Mesothelial cell of epicardium (in vitro differentiated cells): ENCODE results near the gene SKAP1. TPM values are rescaled to one million over a fixed set of nuclear protein-coding genes. Genes with fewer than 3 reads are reported as not detected.

Source experiments
- DNase-seq, 2 experiments: peaks; one replicate each; pipeline ENCODE4 v3.0.0; 2021; ENCODE audit warnings: low spot score in 2 of 2; ENCODE audit not compliant: unreplicated experiment in 2 of 2
- H3K27ac Mint-ChIP-seq: 2 replicates; pipeline ENCODE4 v1.8.0; 2021; ENCODE audit warnings: mixed read lengths
- H3K27me3 Mint-ChIP-seq: 2 replicates; pipeline ENCODE4 v1.8.0; 2021; ENCODE audit warnings: low read depth, mixed read lengths
- H3K36me3 Mint-ChIP-seq: 2 replicates; pipeline ENCODE4 v1.8.0; 2021; ENCODE audit warnings: mixed read lengths
- H3K4me1 Mint-ChIP-seq: 2 replicates; pipeline ENCODE4 v1.8.0; 2021; ENCODE audit warnings: mixed read lengths
- H3K4me3 Mint-ChIP-seq: 2 replicates; pipeline ENCODE4 v1.8.0; 2021; ENCODE audit warnings: mild to moderate bottlenecking, moderate library complexity, mixed read lengths
- H3K9me3 Mint-ChIP-seq: 2 replicates; pipeline ENCODE4 v1.8.0; 2021; ENCODE audit warnings: mixed read lengths
- CTCF ChIP-seq: fragments of 200-600 bp; sonication (generic); IDR thresholded peaks from one replicate; pipeline ENCODE4 v1.5.0; 2021; ENCODE audit warnings: antibody characterized with exemption; ENCODE audit not compliant: unreplicated experiment
- total RNA-seq: library from RNA; stranded (reverse); gene quantifications from 3 replicates; pipeline ENCODE4 v1.2.1, GENCODE V29; 2021

Gene SKAP1
- 3.4 to 4.3 TPM (median 3.4 TPM) in 3 replicates for total RNA-seq

- H3K27me3 Mint-ChIP-seq = peaks cover 31% of the 10 kb centered on the region
- no peak for DNase-seq
- H3K36me3 Mint-ChIP-seq = no peaks in the 10 kb centered on the region
- H3K27ac Mint-ChIP-seq = no peak within 1 kb of the TSS
- H3K4me3 Mint-ChIP-seq = peak within 1 kb of the TSS; percentile 58
- TF ChIP-seq CTCF = no peak
- H3K9me3 Mint-ChIP-seq = no peaks in the 10 kb centered on the region
- peaks cover 60% of the 10 kb centered on the region for H3K4me1 Mint-ChIP-seq
Observed at GRCh38 chr17:48429638-48430586, at the start of gene SKAP1. SKAP1 (minus strand) TSS chr17:48430214.

DNA sequence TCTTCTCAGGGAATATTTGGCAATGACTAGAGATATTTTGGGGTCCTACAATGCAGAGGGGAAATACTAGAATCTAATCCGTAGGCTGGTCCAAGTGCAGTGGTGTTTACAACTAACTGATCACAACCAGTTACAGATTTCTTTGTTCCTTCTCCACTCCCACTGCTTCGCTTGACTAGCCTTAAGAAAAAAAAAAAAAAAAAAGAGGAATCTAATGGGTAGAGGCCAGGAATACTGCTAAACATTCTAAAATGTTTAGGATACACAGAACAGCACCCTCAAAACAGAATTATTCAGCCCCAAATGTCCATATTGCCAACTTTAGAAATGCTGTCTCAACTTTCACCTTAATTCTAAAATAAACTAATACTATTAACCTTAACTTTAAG lies 49.0 kb upstream of the SKAP1 start:
- H3K4me3 Mint-ChIP-seq = no peak overlapping the region
- no peaks in the 10 kb centered on the region for H3K36me3 Mint-ChIP-seq
- no peaks in the 10 kb centered on the region for H3K9me3 Mint-ChIP-seq
- no peaks in the 10 kb centered on the region for H3K27me3 Mint-ChIP-seq
- H3K27ac Mint-ChIP-seq = no peak overlapping the region
- no peak for TF ChIP-seq CTCF
- H3K4me1 Mint-ChIP-seq = peaks cover 47% of the 10 kb centered on the region
- no peak for DNase-seq

GRCh38 chr17:48478224-48479013 lies 48.4 kb upstream of the SKAP1 start:
- Mint-ChIP-seq H3K4me1 (peaks cover 44% of the 10 kb centered on the region), H3K27me3 (no peaks in the 10 kb centered on the region), H3K27ac (peak overlapping the region; percentile 17), H3K36me3 (no peaks in the 10 kb centered on the region), H3K9me3 (no peaks in the 10 kb centered on the region), H3K4me3 (no peak overlapping the region)
- no peak for DNase-seq
- TF ChIP-seq CTCF = no peak

- no peak for DNase-seq
- Mint-ChIP-seq H3K27ac (peak overlapping the region; percentile 18), H3K9me3 (no peaks in the 10 kb centered on the region), H3K4me3 (no peak overlapping the region), H3K36me3 (no peaks in the 10 kb centered on the region), H3K27me3 (no peaks in the 10 kb centered on the region), H3K4me1 (peaks cover 44% of the 10 kb centered on the region)
- TF ChIP-seq CTCF = no peak
Observed at GRCh38 chr17:48477221-48477620, 47.2 kb upstream of the SKAP1 start.

GRCh38 chr17:48472411-48473281 lies 42.6 kb upstream of the SKAP1 start:
- H3K36me3 Mint-ChIP-seq = no peaks in the 10 kb centered on the region
- TF ChIP-seq CTCF = no peak
- peak in 1 of 2 experiments; percentile 51 for DNase-seq
- H3K4me3 Mint-ChIP-seq = no peak overlapping the region
- H3K27me3 Mint-ChIP-seq = peaks cover 4% of the 10 kb centered on the region
- peaks cover 51% of the 10 kb centered on the region for H3K4me1 Mint-ChIP-seq
- H3K27ac Mint-ChIP-seq = peak overlapping the region; percentile 86
- H3K9me3 Mint-ChIP-seq = no peaks in the 10 kb centered on the region
